IPS-NIHi7 (cell line): ENCODE measurements around the gene SRSF9.
A peak's percentile ranks its signal among the peaks of the same experiment; 100 is the strongest.

Experiments
- DNase-seq: peaks from one replicate; pipeline ENCODE4 v3.0.0; 2012; ENCODE audit warnings: mixed read lengths; ENCODE audit errors: extremely low spot score

The SRSF9 gene

DNA sequence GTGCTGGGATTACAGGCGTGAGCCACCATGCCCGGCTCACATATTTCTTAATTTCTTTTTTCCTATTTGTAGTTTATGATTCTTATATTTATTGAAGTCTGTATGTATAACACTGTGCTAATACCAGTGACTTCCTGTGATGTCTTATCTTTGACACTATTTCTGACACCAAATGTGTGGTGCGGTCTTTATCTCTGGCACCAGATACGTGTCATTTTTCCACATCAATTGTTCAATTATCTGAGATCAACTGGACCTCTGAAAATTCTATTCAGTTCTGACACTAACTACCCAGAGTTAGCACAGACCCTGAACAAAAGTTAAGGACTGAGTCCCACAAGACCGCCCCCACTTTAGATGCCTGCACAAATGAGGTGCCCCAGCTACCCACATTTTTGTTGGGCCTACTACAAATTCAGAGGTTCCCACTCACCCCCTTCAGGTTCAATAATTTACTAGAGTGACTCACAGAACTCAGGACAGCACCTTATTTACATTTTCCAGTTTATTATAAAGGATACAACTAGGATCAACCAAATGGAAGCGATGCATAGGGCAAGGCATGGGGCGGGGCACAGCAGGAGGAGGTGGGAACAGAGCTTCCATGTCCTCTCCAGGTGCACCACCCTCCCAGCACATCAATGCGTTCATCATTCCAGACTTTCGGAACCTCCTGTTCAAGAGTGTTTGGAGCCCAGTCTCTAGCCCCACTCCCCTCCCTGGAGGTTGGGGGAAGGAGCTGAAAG, 11.6 kb upstream of the SRSF9 start:
- DNase-seq = no peak

DNA sequence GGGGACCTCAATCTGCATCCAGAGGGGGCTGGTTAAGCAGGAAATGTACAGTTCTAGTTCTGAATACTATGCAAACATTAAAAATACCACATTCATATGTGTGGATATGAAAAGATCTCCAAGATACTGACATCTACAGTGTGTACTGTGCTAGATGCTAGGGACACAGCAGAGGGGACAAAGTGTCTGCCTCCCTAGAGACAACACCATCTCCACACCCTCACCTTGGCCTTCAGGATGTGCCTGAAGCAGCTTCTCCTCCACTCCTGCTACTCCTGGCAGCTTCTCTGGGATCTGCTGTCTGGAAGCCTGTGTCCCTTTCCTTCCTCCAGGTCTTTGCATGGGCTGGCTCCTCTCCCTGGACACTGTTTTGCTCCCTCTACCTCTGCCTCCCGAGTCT, 10.7 kb upstream of the SRSF9 start:
- DNase-seq = no peak

DNA sequence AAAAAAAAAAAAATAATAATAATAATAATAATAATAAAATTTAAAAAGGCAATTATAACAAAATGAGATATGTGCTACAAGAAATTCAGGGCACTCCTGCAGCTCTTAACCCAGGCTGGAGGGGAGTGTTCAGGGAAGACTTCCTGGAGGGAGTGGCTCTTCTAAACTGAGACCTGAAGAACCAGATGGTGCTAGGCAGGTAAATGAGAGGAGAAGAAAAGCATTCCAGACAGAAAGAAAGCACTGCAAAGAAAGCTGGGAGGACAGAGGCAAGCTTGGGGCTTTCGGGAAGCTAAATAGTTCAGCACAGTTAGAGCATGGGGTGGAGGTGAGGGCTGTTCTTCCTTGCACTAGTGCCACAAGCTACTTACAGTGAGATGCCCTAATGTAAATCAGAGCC, 9.9 kb upstream of the SRSF9 start:
- no peak for DNase-seq

- no peak for DNase-seq
Measured at GRCh38 chr12:120475643-120476042, 6.1 kb upstream of the SRSF9 start.

GRCh38 chr12:120474616-120474960, 5.0 kb upstream of the SRSF9 start:
- peak; percentile 44 for DNase-seq

DNA sequence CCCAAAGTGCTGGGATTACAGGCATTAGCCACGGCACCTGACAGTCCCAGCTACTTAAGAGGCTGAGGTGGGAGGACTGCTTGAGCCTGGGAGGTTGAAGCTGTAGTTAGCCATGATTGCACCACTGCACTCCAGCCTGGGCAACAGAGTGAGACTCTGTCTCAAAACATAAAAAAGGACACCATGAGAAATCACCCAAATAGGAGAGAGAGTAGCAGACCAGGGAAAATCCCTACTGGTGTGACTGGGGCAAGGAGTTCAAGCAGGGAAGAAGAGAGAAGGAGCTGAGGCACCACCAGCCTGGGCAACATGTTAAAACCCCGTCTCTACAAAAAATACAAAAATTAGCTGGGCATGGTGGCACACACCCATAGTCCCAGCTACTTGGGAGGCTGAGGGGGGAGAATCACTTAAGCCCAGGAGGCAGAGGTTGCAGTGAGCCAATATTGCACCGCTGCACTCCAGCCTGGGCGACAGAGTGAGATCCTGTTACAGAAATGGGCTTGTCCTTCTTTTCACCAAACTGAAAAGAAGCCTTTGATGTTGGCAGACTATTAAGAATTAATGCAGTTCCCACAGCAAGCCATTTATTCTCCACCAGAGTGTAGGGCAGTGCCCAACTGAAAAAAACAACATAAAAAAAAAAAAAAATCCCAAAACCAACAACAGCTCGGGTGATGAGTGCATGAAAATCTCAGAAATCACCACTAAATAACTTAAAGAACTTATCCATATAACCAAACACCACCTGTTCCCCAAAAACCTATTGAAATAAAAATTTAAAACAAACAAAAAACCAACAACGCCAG, 4.5 kb upstream of the SRSF9 start:
- no peak for DNase-seq

DNA sequence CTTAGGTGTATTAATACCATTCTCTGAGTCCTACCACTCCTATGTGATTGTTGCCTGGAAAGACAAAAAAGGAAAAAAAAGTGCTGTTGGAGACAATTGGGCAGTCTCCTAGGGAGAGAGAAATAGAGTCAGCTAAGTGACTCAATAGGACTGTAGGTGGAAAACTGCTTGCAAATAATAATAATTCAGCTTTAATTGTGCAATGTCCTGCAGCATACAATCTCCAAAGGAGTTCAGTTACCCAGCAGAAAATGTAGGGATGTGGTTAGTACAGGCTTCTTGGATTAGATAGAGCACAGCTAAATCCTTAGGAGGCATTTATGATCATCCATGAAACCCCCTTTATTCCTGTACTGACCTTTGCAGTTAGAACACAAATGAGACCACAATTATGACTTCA, 3.0 kb upstream of the SRSF9 start:
- DNase-seq = no peak

DNA sequence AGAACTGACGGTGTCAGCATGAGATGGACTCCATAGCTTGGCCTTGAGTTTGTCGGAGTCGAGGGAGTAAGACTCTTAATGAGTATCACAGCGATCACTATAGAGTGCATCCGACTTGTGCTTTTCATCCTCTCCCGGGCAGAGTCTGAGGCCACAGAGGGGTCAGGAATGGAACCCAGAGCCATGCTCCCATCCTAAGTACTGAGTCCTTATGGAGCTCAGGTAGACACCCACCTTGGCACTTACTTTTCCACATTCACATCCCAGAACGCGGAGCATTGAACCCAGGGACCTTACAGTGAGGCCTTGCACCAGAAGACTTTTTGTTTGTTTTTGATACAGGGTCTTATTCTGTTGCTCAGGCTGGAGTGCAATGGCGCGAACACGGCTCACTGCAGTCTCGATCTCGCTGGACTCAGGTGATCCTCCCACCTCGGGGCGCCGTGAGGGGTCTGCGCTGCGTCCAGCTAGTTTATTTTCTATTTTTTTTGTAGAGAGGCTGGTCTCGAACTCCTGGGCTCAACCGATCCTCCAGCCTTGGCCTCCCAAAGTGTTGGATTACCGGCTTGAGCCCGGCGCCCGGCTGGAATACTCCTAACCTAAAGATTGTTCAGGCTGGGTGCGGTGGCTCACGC, 719 bp upstream of the SRSF9 start:
- no peak for DNase-seq

GRCh38 chr12:120468821-120469449, 613 bp downstream of the SRSF9 start:
- DNase-seq = peak; percentile 70

- peak; percentile 23 for DNase-seq
Measured at GRCh38 chr12:120468325-120468820, 1.2 kb downstream of the SRSF9 start.

GRCh38 chr12:120467439-120467838, 2.1 kb downstream of the SRSF9 start:
- DNase-seq = no peak

DNA sequence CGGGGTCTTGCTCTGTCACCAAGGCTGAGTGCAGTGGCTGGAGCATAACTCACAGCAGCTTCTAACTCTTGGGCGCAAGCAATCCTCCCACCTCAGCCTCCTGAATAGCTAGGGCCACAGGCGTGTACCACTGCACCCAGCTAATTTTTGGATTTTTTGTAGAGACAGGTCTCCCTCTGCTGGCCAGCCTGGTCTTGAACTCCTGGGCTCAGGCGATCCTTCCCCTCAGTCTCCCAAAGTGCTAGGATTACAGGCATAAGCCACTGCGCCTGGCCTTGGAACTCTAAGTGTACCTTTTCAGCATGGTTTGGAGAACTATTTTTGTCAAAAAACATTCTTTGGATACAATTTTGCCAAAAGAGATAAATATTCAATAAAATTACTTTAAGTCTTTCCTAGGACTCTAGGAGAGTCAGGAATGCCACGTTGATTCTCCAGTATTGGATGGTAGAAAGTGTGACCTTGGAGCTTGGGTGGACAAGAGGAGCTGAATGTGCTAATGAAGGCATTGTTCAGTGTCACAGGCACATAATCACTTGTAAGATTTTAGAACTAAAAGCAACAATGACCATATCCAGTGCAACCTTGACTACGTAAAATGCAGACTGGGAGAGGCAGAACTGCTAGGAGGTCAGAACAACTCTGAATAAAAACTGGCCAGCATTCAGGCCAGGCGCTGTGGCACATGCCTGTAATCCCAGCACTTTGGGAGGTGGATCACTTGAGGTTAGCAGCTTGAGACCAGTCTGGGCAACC, 2.8 kb downstream of the SRSF9 start:
- no peak for DNase-seq

GRCh38 chr12:120465756-120466155, 3.8 kb downstream of the SRSF9 start:
- DNase-seq = no peak

- no peak for DNase-seq
Measured at GRCh38 chr12:120463712-120464111, 5.8 kb downstream of the SRSF9 start.

- no peak for DNase-seq
Measured at GRCh38 chr12:120462099-120462640, 7.4 kb downstream of the SRSF9 start.

GRCh38 chr12:120460157-120460556, 9.4 kb downstream of the SRSF9 start:
- DNase-seq = no peak

- peak; percentile 62 for DNase-seq
Measured at GRCh38 chr12:120457133-120457532, 12.4 kb downstream of the SRSF9 start.

- DNase-seq = no peak
Measured at GRCh38 chr12:120455302-120455701, 14.2 kb downstream of the SRSF9 start.

GRCh38 chr12:120453977-120454376, 15.6 kb downstream of the SRSF9 start:
- DNase-seq = peak; percentile 53

- DNase-seq = no peak
Measured at GRCh38 chr12:120453060-120453750, 16.3 kb downstream of the SRSF9 start.
